GM21423 (cell line): ENCODE measurements around the gene HTRA1.

Experiments
- ATAC-seq: cut with Tn5 transposase; IDR thresholded peaks from one replicate; pipeline ENCODE4 v1.9.1; 2021; ENCODE audit warnings: mild to moderate bottlenecking, moderate library complexity; ENCODE audit not compliant: unreplicated experiment

The HTRA1 gene

GRCh38 chr10:122471531-122472177 is 10.3 kb downstream of the HTRA1 start:
- ATAC-seq = no peak

GRCh38 chr10:122473116-122473515 is 11.8 kb downstream of the HTRA1 start:
- ATAC-seq = no peak

- ATAC-seq = no peak
These were observed 12.9 kb downstream of the HTRA1 start for GRCh38 chr10:122474131-122474818.

- ATAC-seq = no peak
These were observed 13.7 kb downstream of the HTRA1 start for GRCh38 chr10:122475100-122475499.

- no peak for ATAC-seq
These were observed 14.4 kb downstream of the HTRA1 start for GRCh38 chr10:122475591-122476332.

- no peak for ATAC-seq
These were observed 15.0 kb downstream of the HTRA1 start for GRCh38 chr10:122476333-122476695.

- ATAC-seq = no peak
These were observed 16.1 kb downstream of the HTRA1 start for GRCh38 chr10:122477436-122477835.

- no peak for ATAC-seq
These were observed 17.6 kb downstream of the HTRA1 start for GRCh38 chr10:122478971-122479370.

- ATAC-seq = no peak
These were observed 18.9 kb downstream of the HTRA1 start for GRCh38 chr10:122480146-122480833.

GRCh38 chr10:122481296-122482056 is 20.1 kb downstream of the HTRA1 start:
- no peak for ATAC-seq

- no peak for ATAC-seq
These were observed 23.1 kb downstream of the HTRA1 start for GRCh38 chr10:122484276-122485060.

- no peak for ATAC-seq
These were observed 24.3 kb downstream of the HTRA1 start for GRCh38 chr10:122485670-122486069.

GRCh38 chr10:122486406-122487080 is 25.2 kb downstream of the HTRA1 start:
- no peak for ATAC-seq

GRCh38 chr10:122487174-122487765 is 25.9 kb downstream of the HTRA1 start:
- no peak for ATAC-seq

GRCh38 chr10:122490268-122490667 is 28.9 kb downstream of the HTRA1 start:
- ATAC-seq = no peak

GRCh38 chr10:122490786-122491680 is 29.7 kb downstream of the HTRA1 start:
- no peak for ATAC-seq

- no peak for ATAC-seq
These were observed 30.7 kb downstream of the HTRA1 start for GRCh38 chr10:122492006-122492405.

GRCh38 chr10:122492999-122493481 is 31.7 kb downstream of the HTRA1 start:
- no peak for ATAC-seq
